CD14-positive monocyte (primary cell): ENCODE results near the gene LRRD1. TPM values are rescaled to one million over a fixed set of nuclear protein-coding genes. Genes with fewer than 3 reads are reported as not detected.
"Not testable (repeated sequence)": the region's sequence is repeated elsewhere in the genome, so short reads cannot be mapped to it uniquely, and the experiment has no call there.

Experiments
- DNase-seq, 3 donors: peaks; one replicate each; pipeline ENCODE4 v3.0.0-alpha.2; 2011 to 2022
- H2AFZ ChIP-seq: 2 replicates; pipeline ENCODE4 v1.6.0; 2012; ENCODE audit warnings: mild to moderate bottlenecking, low read depth, low read length, inconsistent platforms; ENCODE audit not compliant: insufficient read depth, poor library complexity, severe bottlenecking
- H3K27ac ChIP-seq, 2 donors: 1 replicate in 1 of 2; 2 replicates in 1 of 2; pipeline ENCODE4 v1.5.1; 2012 to 2013; ENCODE audit warnings: low read length in 2 of 2, control low read depth in 1 of 2, inconsistent platforms in 1 of 2, low read depth in 1 of 2, mild to moderate bottlenecking in 1 of 2
- H3K27me3 ChIP-seq, 2 donors: one replicate each; pipeline versions ENCODE4 v1.6.0 to v1.6.1; 2011 to 2013; ENCODE audit warnings: low read length in 2 of 2; ENCODE audit not compliant: control insufficient read depth in 2 of 2, insufficient read depth in 2 of 2
- H3K36me3 ChIP-seq, 2 donors: replicated peaks in 1 of 2; 1 replicate in 1 of 2; 2 replicates in 1 of 2; pipeline versions ENCODE4 v1.5.1 to v1.6.1; 2012 to 2013; ENCODE audit warnings: low read length in 2 of 2, control low read depth in 1 of 2, inconsistent platforms in 1 of 2, mild to moderate bottlenecking in 1 of 2; ENCODE audit not compliant: insufficient read depth in 2 of 2, control insufficient read depth in 1 of 2
- H3K4me1 ChIP-seq, 2 donors: 1 replicate in 1 of 2; 2 replicates in 1 of 2; pipeline versions ENCODE4 v1.5.1 to v1.6.1; 2012 to 2013; ENCODE audit warnings: low read length in 2 of 2, control low read depth in 1 of 2, inconsistent platforms in 1 of 2, mild to moderate bottlenecking in 1 of 2, moderate library complexity in 1 of 2; ENCODE audit not compliant: insufficient read depth in 2 of 2, control insufficient read depth in 1 of 2
- H3K4me2 ChIP-seq: replicated peaks from 2 replicates; pipeline ENCODE3; 2012; ENCODE audit warnings: low read length, moderate library complexity, mild to moderate bottlenecking; ENCODE audit not compliant: poor library complexity, severe bottlenecking; ENCODE audit errors: extremely low read depth
- H3K4me3 ChIP-seq, 3 experiments: fragments of 200-600 bp in 1 of 3; sonication (generic) in 1 of 3; replicated peaks in 1 of 3; 1 replicate in 2 of 3; 2 replicates in 1 of 3; pipeline ENCODE4 v1.5.1; 2011 to 2013; ENCODE audit warnings: low read length in 3 of 3, mild to moderate bottlenecking in 3 of 3, control low read depth in 2 of 3, low read depth in 2 of 3, inconsistent platforms in 1 of 3, moderate library complexity in 1 of 3
- H3K79me2 ChIP-seq: 2 replicates; pipeline ENCODE4 v1.6.0; 2012; ENCODE audit warnings: mild to moderate bottlenecking, control low read depth, inconsistent platforms, low read length, moderate library complexity; ENCODE audit not compliant: insufficient read depth
- H3K9ac ChIP-seq: 2 replicates; pipeline ENCODE4 v1.6.0; 2017; ENCODE audit warnings: low read length, mild to moderate bottlenecking; ENCODE audit not compliant: insufficient read depth, poor library complexity, severe bottlenecking
- H3K9me3 ChIP-seq, 2 donors: replicated peaks in 1 of 2; 1 replicate in 1 of 2; 2 replicates in 1 of 2; pipeline versions ENCODE4 v1.5.1 to v1.6.1; 2012 to 2013; ENCODE audit warnings: low read length in 2 of 2, control low read depth in 1 of 2; ENCODE audit not compliant: control insufficient read depth in 1 of 2, insufficient read depth in 1 of 2
- H4K20me1 ChIP-seq: 2 replicates; pipeline ENCODE4 v1.6.0; 2012; ENCODE audit warnings: mild to moderate bottlenecking, low read length, control low read depth, moderate library complexity; ENCODE audit not compliant: insufficient read depth
- H3K27ac Mint-ChIP-seq, 7 donors: one replicate each; pipeline ENCODE4 v1.8.0; 2020; ENCODE audit warnings: mild to moderate bottlenecking in 7 of 7, mixed read lengths in 7 of 7, moderate library complexity in 6 of 7, inconsistent platforms in 2 of 7
- H3K27me3 Mint-ChIP-seq, 3 donors: one replicate each; pipeline ENCODE4 v1.8.0; 2021 to 2022; ENCODE audit warnings: low read depth in 3 of 3, mild to moderate bottlenecking in 3 of 3, mixed read lengths in 3 of 3, moderate library complexity in 3 of 3, inconsistent platforms in 1 of 3
- H3K36me3 Mint-ChIP-seq, 2 donors: one replicate each; pipeline ENCODE4 v1.8.0; 2020; ENCODE audit warnings: mixed read lengths in 2 of 2, inconsistent platforms in 1 of 2, mild to moderate bottlenecking in 1 of 2
- H3K4me1 Mint-ChIP-seq: one replicate; pipeline ENCODE4 v1.8.0; 2020; ENCODE audit warnings: mild to moderate bottlenecking, mixed read lengths
- H3K4me3 Mint-ChIP-seq, 2 donors: one replicate each; pipeline ENCODE4 v1.8.0; 2020; ENCODE audit warnings: mild to moderate bottlenecking in 2 of 2, mixed read lengths in 2 of 2, moderate library complexity in 1 of 2
- H3K9me3 Mint-ChIP-seq, 7 donors: one replicate each; pipeline ENCODE4 v1.8.0; 2020 to 2022; ENCODE audit warnings: mixed read lengths in 7 of 7, mild to moderate bottlenecking in 6 of 7, moderate library complexity in 6 of 7, inconsistent platforms in 2 of 7
- CTCF ChIP-seq: fragments of 200-600 bp; IDR thresholded peaks from one replicate; pipeline ENCODE4 v1.8.0; 2022; ENCODE audit warnings: antibody characterized with exemption, mild to moderate bottlenecking
- WGBS: methylation state at CpG from one replicate; pipeline ENCODE4 v1.1.5; 2013; ENCODE audit warnings: missing lambda C conversion rate; ENCODE audit not compliant: insufficient coverage; 5-methylcytosine and 5-hydroxymethylcytosine counted together
- intact Hi-C, 2 donors: fragments of 100-400 bp; cut with micrococcal nuclease; formaldehyde crosslinking; loops; one replicate each; pipeline versions ENCODE4 v1.15.0 to v1.15.1; 2023
- polyA plus RNA-seq, 3 donors: library from polyadenylated mRNA; depleted of rRNA in 1 of 3; unstranded in 2 of 3; stranded (reverse) in 1 of 3; fragments of 300-500 nt in 2 of 3; fragments of >200 nt in 1 of 3; fragmentation: Illumina TruSeq in 2 of 3; gene quantifications; 1 replicate in 2 of 3; 2 replicates in 1 of 3; pipeline ENCODE4 v1.2.3, GENCODE V29; 2012 to 2021

Gene LRRD1
- polyA plus RNA-seq, 3 donors = not detected

GRCh38 chr7:92192326-92192725, 13.4 kb upstream of the LRRD1 start:
- peaks cover 18 to 61% (median 51%) of the 10 kb centered on the region in 7 donors for H3K9me3 Mint-ChIP-seq

GRCh38 chr7:92189246-92189645, 10.3 kb upstream of the LRRD1 start:
- H3K4me3 Mint-ChIP-seq, H3K4me1 Mint-ChIP-seq, H4K20me1 ChIP-seq, H3K4me2 ChIP-seq, H3K4me1 ChIP-seq, H3K79me2 ChIP-seq, H3K27ac Mint-ChIP-seq, H3K9ac ChIP-seq, H3K27me3 Mint-ChIP-seq, intact Hi-C loops, DNase-seq, H3K4me3 ChIP-seq, H3K27me3 ChIP-seq, H2AFZ ChIP-seq, H3K36me3 ChIP-seq, H3K27ac ChIP-seq, H3K36me3 Mint-ChIP-seq: not testable (repeated sequence)
- H3K9me3 ChIP-seq = peaks cover 25 to 42% of the 10 kb centered on the region in 2 donors
- 93% methylated on average over 9 of the region's 15 CpGs for WGBS
- H3K9me3 Mint-ChIP-seq = peaks cover 19 to 70% (median 60%) of the 10 kb centered on the region in 7 donors

More at GRCh38 chr7:92192326-92192725, 13.4 kb upstream of the LRRD1 start:
- H3K27me3 Mint-ChIP-seq = no peaks in the 10 kb centered on the region
- Histone ChIP-seq H2AFZ (no peak overlapping the region), H3K27me3 (no peaks in the 10 kb centered on the region), H3K9ac (no peak overlapping the region), H3K27ac (no peak overlapping the region), H3K4me3 (no peak overlapping the region), H3K4me1 (no peaks in the 10 kb centered on the region), H3K4me2 (no peak overlapping the region), H3K79me2 (no peaks in the 10 kb centered on the region), H3K36me3 (peaks cover 6 to 29% of the 10 kb centered on the region in 2 donors), H4K20me1 (no peaks in the 10 kb centered on the region), H3K9me3 (peaks cover 25 to 42% of the 10 kb centered on the region in 2 donors)
- H3K36me3 Mint-ChIP-seq = peaks cover 18 to 26% of the 10 kb centered on the region in 2 donors
- DNase-seq = no peak
- no peak overlapping the region for H3K4me3 Mint-ChIP-seq
- no peaks in the 10 kb centered on the region for H3K4me1 Mint-ChIP-seq
- intact Hi-C loops = no loop called here
- H3K27ac Mint-ChIP-seq = no peak overlapping the region
- no peak for TF ChIP-seq CTCF
- no CpG with 5 or more reads among the region's 3 CpGs for WGBS

GRCh38 chr7:92184294-92184693, 5.4 kb upstream of the LRRD1 start:
- Histone ChIP-seq H3K9me3 (peaks cover 7 to 11% of the 10 kb centered on the region in 2 donors), H3K27me3 (peaks cover 0 to 12% of the 10 kb centered on the region in 2 donors)
- H3K9me3 Mint-ChIP-seq = peaks cover 13 to 37% (median 24%) of the 10 kb centered on the region in 7 donors
- H3K27ac ChIP-seq, H3K27ac Mint-ChIP-seq, H3K4me1 ChIP-seq, H3K36me3 Mint-ChIP-seq, H3K9ac ChIP-seq, H3K4me3 Mint-ChIP-seq, H3K4me3 ChIP-seq, H4K20me1 ChIP-seq, DNase-seq, H3K4me1 Mint-ChIP-seq, intact Hi-C loops, H2AFZ ChIP-seq, H3K79me2 ChIP-seq, H3K4me2 ChIP-seq, H3K36me3 ChIP-seq: not testable (repeated sequence)
- no CpG with 5 or more reads among the region's 1 CpG for WGBS
- peaks cover 6 to 18% (median 10%) of the 10 kb centered on the region in 3 donors for H3K27me3 Mint-ChIP-seq
